ENCODE measurements around the gene C16orf92. TPM values are rescaled to one million over a fixed set of nuclear protein-coding genes. Genes with fewer than 3 reads are reported as not detected.

Gene C16orf92
- total and polyA plus RNA-seq, 2 experiments from 2014 or later, result 0.34 TPM; not detected in 1

DNA sequence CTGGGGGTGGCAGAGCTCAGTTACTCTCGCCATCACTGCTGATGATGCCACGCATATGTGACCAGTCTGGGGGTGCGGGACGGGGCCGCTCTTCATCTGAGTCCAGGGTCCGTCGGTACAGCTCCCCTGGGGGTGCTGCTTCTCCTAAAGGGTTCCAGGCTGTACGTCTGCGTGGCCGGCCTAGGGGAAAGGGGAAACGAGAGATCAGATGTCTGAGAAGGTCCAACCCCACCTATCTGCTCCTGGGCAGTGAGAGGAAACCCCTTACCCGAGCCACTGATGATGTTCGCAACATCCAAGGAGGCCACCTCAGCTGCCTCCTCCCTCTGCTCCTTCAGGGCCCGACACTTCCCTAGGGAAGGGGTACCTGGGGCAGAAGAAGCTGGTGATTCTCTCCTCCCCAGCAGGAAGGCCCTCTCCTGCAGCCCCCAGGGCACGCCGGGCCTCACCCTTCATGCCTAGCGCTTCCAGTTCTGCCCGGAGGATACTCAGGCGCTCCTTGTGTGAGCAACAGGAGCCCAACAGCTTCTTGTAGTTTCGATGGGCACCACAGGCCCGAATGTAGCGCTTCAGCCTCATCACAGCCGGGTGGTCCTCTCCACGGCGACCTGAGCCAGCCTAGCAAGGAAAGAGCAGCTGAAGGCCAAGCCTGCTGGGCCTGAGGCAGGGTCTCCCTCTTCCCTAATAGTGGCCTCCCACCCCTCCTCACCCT lies 29.7 kb upstream of the C16orf92 start (continued):
- no peak for TF ChIP-seq REST (IDR thresholded peaks at IDR 0.05; ENCODE audit: unreplicated experiment)
- no peak for TF ChIP-seq ZNF331 (CRISPR knock-in tag; IDR thresholded peaks at IDR 0.05; ENCODE audit: low read depth)
- TF ChIP-seq ZNF114 (CRISPR knock-in tag; IDR thresholded peaks at IDR 0.05), result no peak
- TF ChIP-seq EZH2 (IDR thresholded peaks at IDR 0.05; ENCODE audit: low read depth, unreplicated experiment), result no peak
- TF ChIP-seq POLR2AphosphoS5 (IDR thresholded peaks at IDR 0.05; ENCODE audit: low read depth), result no peak
- no peak for TF ChIP-seq STAT1 (IDR thresholded peaks at IDR 0.05; ENCODE audit: unreplicated experiment)
- no peak for TF ChIP-seq CREB1 (CRISPR knock-in tag; IDR thresholded peaks at IDR 0.05; ENCODE audit: low read depth)
- TF ChIP-seq CTCF (conservative IDR thresholded peaks at IDR 0.05; ENCODE audit: low read depth in 2 of 2), result no peak
- no peak for TF ChIP-seq EZH2phosphoT487 (IDR thresholded peaks at IDR 0.05; ENCODE audit: unreplicated experiment)

DNA sequence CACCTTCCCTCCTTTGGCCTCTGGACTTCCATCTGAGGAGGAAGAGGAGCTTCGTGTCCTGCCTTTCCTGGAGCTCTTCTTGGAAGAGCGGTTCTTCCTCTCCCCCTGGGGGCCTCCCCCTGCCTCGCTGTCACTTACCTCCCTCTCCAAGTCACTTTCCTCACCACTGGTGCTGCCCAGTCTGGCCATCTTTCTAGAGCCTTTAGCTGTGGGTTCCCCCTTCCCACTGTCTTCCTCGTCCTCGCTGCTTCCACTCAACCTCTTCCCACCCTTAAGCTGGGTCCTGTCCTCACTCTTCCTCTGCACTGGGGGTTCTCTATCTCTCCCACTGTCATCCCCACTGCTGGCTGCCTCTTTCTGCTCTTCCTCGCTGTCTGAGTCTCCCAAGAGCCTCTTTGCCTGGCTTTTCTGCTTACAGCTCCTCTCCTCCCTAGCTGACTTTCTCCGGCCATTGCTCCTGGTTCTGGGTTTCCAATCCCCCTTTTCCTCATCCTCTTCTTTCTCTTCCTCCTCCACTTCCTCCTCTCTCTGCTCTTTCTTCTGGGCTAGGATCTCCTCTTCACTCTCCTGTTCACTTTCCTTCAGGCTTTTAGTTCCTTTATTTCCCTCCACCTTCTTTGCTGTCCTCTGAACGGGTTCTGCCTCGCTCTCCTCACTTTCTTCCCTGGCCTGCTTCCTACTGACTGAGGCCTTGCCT lies 28.9 kb upstream of the C16orf92 start:
- Histone ChIP-seq H3K27ac (ENCODE audit: low read depth) (no peak overlapping the region), H3K27me3 (ENCODE audit: insufficient read depth) (no peaks in the 10 kb centered on the region), H3K4me1 (ENCODE audit: insufficient read depth) (peaks cover 13% of the 10 kb centered on the region), H3K4me3 (peak overlapping the region; percentile 94), H3K36me3 (ENCODE audit: insufficient read depth) (peaks cover 8% of the 10 kb centered on the region), H3K79me2 (replicated peaks; ENCODE audit: insufficient read depth) (peaks cover 7% of the 10 kb centered on the region; the same call in 1 of the 2 replicates), H3K4me2 (peak overlapping the region; percentile 94), H3K9me2 (ENCODE audit: insufficient read depth) (no peaks in the 10 kb centered on the region), H3F3A (replicated peaks; ENCODE audit: low read depth) (peaks cover 20% of the 10 kb centered on the region), H2AFZ (no peak overlapping the region), H4K20me1 (replicated peaks; ENCODE audit: insufficient read depth) (peaks cover 6% of the 10 kb centered on the region; the same call in 1 of the 2 replicates)
- Mint-ChIP-seq H3K27me3 (ENCODE audit: insufficient read depth, low read depth, poor library complexity) (peaks cover 13% of the 10 kb centered on the region), H3K27ac (no peak overlapping the region), H3K4me3 (peak overlapping the region; percentile 98; the same call in 2 of the 3 replicates), H3K4me1 (peaks cover 15% of the 10 kb centered on the region), H3K36me3 (ENCODE audit: low read depth) (peaks cover 50% of the 10 kb centered on the region), H3K9me3 (peaks cover 2% of the 10 kb centered on the region; the same call in 2 of the 3 replicates)
- DNase-seq (ENCODE audit: low spot score) (no peak), ATAC-seq (no peak)
- TF ChIP-seq EZH2phosphoT487 (IDR thresholded peaks at IDR 0.05; ENCODE audit: unreplicated experiment), result no peak
- TF ChIP-seq CREB1 (CRISPR knock-in tag; IDR thresholded peaks at IDR 0.05; ENCODE audit: low read depth), result no peak
- no peak for TF ChIP-seq REST (IDR thresholded peaks at IDR 0.05; ENCODE audit: unreplicated experiment)
